Dermis blood vessel endothelial cell (primary cell): Measurements from ENCODE around the gene BAZ1B. TPM values are rescaled to one million over a fixed set of nuclear protein-coding genes. Genes with fewer than 3 reads are reported as not detected.
"Not testable (repeated sequence)": the region's sequence is repeated elsewhere in the genome, so short reads cannot be mapped to it uniquely, and the experiment has no call there.

Experiments
- DNase-seq: peaks from one replicate; pipeline ENCODE4 v3.0.0; 2010
- total RNA-seq: library from RNA; depleted of rRNA; stranded (reverse); fragments of >200 nt; gene quantifications from 2 replicates; pipeline ENCODE4 v1.2.3, GENCODE V29; 2014

The BAZ1B gene
- total RNA-seq, 1 donor from 2014 or later, result 55.1 TPM

DNA sequence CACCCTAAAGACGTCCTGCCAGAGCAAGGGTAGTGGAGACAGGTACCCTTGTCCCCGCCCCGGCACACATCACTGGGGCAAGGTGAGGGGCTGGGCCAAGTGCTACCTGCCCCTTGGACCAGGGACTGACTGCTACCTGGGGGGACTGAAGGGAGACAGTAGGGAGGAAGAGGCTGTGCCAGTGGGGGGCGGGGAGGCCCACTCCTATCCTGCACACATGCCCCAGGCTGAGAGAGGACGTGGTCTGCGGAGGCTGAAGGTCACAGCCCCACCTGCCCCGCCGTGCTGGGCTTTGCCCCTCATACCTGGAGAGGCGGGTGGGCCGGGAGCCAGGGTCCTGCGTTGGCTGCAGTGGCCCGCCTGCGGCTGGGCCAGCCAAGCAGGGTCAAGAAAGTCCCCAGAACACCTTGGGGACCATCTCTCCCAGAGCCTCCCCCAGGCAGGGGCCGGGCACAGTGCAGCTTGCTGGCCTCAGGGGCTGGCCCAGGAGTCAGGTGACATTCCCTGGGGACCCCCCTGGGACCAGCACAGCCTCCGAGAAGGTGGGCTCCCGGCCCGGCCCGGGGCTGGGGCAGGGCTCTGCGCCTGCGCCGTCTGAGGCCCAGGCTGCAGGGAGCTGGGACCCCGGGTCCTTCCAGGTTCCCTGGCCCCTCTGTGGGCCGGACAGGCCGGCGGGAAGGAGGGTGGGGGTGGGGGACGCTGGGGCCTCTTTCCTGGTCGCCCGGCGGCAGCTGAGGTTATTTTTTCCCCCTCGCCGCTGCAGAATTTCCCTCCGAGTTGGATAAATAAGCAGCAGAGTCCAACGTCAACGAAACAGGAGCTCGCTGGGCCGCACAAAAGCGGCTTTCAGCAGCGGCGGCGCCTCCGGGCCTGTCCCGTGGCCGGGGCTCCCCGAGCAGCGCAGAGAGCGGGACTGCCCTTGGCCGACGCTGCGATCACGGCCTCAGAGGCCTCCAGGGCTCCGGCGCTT, 98.3 kb downstream of the BAZ1B start:
- DNase-seq, result peak; percentile 30

DNA sequence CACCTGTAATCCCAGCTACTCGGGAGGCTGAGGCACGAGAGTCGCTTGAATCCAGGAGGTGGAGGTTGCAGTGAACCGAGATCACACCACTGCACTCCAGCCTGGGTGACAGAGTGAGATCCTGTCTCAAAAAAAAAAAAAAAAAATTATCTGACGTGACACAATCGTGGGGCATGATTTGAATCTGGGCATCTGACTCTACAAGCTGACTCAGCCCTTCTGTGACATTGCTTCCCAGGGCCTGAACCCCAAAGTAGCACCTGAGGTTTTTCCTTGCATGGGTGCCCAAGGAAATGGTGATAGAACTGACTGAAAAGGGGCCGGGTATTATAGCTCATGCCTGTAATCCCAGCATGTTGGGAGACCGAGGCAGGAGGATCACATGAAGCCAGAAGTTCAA, 101.5 kb downstream of the BAZ1B start:
- DNase-seq, result not testable (repeated sequence)

DNA sequence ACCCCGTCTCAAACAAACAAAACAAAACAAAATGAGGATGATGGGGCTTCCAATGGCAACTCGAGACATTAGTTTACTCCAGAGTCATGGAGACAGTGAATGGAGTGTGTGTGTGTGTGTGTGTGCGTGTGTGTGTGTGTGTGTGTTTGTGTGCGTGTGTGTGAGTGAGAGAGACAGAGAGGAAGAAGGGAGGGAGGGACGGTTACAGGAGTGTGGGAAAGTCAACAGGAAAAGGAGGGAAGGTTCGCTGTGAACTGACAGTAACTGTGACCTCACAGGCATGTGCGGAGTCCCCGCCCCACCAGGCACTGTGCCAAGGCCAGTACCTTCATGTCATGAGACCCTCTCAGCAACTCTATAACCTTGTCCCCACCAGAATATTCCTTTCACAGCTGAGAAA, 102.1 kb downstream of the BAZ1B start:
- DNase-seq, result peak; percentile 67

DNA sequence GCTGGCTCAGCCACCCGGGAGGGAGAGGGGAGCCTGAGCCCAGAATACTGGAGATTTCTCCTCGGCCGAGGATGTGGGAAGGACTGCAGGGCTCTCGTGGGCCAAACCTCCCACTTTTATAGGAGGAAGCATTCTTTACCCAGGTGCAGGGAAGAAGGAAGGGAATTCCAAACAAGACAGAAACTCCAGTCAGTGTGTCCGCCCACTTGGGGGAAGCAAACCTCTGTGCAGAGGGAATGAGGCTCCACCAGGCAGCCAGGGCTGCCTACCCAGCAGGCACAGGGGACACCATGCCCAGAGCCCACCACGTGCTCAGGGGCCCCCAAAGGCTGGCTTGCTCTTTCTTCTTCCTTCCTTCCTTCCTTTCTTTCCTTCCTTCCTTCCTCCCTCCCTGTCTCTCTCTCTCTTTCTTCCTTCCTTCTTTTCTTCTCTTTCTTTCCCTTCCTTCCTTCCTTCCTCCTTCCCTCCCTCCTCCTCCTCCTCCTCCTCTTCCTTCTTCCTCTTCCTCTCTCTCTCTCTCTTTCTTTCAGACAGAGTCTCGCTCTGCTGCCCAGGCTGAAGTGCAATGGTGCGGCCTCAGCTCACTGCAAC, 103.9 kb downstream of the BAZ1B start:
- DNase-seq, result no peak

DNA sequence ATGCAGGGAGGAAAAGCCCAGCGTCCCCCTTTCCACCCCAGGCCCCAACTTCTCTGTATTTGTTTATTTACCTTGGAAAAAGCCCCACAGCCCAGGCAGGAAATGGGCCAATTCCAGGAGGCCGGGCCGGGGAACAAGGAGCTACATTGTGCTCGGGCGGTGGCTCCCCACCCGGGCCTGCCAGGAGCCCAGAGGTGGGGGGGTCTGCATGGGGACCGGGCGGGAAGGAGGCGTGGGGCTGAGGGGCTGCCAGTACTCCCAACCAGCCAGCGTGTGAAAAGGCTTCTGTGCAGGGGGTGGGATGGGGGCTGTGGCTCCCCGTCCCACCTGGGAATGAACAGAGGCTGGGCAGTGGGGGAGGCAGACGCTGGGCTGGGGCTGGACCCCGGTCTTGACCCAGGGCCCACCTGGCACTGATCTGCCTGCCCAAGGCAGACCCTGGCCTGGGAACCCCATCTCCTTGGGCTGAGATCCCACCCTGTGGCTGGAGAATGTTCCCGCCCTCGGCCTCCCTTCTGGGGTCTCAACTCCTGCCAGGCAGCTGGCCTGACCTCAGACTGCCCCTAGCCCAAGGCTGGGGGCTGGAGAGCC, 111.5 kb downstream of the BAZ1B start:
- DNase-seq, result peak; percentile 48

DNA sequence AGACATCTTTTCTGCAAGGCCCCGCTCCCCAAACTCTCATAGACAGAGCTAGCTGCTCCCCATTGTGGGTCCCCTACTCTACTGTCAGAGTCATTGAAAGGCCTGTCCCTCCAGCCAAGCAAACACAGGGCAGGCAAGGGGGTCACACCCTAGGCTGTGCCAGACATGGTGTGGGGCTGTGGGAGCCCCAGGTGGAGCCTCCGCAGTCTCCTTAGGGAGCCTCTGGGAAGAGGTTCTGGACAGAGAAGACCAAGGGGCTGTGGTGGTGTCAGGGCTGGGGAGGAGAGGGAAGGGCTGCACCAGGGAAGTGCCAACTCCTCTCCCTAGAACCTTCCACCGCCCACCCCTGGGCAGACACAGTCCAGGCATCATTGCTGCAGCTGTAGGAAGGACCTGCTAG, 117.2 kb downstream of the BAZ1B start:
- DNase-seq, result not testable (repeated sequence)

DNA sequence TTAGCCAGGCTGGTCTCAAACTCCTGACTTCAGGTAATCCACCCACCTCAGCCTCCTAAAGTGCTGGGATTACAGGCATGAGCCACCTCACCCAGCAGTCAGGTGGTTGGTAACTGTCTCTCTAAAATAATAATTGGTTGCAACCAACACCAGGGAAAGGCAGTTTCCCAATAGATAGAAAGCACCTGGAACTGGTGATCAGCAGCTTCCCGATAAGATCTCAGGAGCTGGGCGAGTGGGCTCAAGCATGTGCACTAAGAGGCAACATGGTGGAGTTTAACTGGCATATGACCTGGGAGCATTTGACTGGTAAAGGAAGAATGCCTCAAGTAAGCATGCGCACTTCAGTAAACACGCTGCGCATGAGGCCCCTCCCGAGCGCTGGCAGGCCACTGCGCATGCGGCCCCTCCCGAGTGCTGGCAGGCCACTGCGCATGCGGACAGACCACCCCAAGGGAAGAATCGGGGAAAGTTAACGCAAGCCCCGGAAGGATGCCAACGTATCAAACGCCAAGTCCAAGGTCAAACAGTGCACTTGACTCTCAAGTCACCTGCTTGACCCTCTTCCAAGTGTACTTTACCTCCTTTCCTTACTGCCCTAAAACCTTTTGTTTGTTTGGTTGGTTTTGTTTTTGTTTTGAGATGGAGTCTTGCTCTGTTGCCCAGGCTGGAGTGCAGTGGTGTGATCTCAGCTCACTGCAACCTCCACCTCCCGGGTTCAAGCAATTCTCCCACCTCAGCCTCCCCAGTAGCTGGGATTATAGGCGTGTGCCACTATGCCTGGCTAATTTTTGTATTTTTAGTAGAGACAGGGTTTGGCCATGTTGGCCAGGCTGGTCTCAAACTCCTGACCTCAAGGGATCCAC, 122.7 kb downstream of the BAZ1B start:
- DNase-seq, result peak; percentile 85

DNA sequence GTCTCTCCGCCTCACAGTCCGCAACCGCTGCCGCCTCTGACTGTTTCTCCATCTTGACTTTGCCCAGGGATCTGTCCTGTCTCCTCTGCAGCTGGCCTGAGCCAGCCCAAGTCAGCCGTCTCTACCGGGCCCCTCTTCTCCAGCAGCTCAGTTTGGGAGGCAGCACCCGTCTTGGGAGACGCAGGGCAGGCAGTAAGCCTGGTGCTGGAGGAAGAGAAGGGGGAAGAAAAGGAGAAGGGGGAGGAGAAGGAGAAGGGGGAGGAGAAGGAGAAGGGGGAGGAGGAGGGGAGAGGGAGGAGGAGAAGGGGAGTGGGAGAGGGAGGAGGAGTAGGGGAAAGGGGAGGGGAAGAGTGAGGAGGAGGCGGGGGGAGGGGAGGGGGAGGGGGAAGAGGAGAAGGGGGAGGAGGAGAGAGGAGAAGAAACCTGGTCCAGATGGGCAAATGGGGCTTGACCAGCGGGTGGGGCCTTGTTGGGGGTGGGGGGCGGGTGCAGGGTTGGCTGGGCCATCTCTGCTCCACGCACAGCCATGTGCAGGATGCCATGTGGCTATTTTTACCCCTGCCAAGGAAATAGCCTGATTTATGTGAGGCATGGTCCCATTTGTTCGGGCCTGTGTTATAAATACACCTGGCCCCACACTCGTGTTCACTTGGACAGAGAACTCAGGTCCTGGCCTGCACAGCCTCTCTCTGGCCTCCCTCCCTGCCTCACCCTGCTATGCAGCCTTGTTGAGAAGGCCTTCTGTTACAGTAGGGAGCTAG, 124.4 kb downstream of the BAZ1B start:
- no peak for DNase-seq

DNA sequence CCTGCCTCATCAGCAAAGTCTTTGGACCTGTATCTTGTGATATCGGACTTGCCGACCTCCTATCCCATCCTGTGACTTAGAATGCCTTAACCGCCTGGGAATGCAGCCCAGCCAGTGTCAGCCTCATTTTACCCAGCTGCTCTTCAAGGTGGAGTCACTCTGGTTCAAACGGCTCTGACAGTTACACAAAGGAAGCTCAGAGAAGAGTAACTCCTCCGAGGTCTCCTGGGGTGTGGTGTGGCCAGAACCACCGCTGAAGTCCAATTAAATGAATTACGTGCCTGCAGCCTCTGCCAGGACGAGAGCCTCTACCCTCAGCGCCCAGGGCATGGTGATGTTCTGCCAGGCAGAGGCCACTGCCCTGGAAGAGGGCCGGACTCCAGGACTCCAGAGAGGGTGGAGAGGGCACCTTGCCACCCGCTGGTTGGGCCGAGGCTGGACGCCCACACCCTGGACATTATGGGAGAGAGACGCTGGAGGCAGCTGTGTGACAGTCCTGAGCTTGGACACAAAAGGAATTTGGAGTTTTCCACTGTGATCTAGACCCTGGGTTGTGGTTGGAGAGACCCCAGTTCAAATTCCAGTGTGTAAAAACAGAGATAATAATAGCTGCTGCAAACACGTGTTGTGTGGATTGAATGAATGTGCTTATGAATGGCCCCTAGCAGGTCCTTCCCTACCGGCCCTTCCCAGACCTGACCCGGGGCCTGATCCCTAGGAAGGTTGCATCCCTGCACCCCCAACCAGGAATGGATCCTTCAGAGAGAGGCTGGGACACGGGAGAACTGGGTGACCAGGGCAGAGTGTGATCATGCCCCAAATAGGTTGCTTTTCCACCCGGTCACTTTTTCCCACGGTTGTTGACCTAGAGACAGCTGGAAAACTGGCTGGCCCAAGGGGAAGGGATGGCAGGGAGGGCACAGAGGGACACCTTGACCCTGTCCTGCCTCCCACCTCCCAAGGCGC, 126.3 kb downstream of the BAZ1B start:
- no peak for DNase-seq

DNA sequence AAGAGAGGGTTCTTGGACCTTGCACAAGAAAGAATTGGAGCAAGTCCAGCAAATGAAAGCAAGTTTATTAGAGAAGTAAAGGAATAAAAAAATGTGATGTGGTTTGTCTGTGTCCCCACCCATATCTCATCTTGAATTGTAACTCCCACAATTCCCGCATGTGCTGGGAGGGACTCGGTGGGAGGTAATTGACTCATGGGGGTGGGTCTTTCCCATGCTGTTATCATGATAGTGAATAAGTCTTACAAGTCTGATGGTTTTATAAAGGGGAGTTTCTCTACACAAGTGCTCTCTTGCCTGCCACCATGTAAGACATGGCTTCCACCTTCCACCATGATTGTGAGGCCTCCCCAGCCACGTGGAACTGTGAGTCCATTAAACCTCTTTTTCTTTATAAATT, 127.7 kb downstream of the BAZ1B start:
- DNase-seq, result no peak

DNA sequence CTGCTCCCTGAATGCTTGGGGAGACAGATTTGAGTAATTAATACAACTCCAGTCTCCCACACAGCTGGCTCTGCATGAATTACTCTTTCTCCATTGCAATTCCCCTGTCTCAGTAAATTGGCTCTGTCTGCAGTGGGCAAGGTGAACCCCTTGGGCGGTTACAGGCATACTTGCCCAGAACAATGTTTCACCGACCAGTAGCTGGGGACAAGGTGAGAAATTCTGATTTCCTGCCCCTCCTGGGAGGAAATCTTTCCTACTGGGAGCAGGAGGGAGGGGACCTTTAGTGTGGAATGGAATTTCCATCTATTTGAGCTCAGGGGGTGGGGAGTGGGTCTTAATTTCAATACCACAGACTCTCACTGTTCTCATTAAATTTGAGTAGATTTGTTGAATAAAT, 130.7 kb downstream of the BAZ1B start:
- DNase-seq, result no peak

Other genes with a start within 250 kb of the BAZ1B start
- gene NSUN5, start 213.5 kb downstream of the BAZ1B start, total RNA-seq, result 3.7 and 6.1 TPM in 2 replicates
- gene TRIM50, start 194.2 kb downstream of the BAZ1B start, total RNA-seq, result under 0.01 TPM in 1 of 2 replicates, not detected in the other
- gene FKBP6, start 194.1 kb downstream of the BAZ1B start, total RNA-seq, result not detected in 2 replicates
- gene FZD9, start 88.5 kb downstream of the BAZ1B start, total RNA-seq, result 4.4 and 6.5 TPM in 2 replicates
- gene BCL7B, start 35.4 kb upstream of the BAZ1B start, total RNA-seq, result 18.5 and 32.2 TPM in 2 replicates
- 55.0 and 68.1 TPM in 2 replicates for gene TBL2, start 56.3 kb upstream of the BAZ1B start, total RNA-seq
- not detected in 2 replicates for gene MLXIPL, start 102.2 kb upstream of the BAZ1B start, total RNA-seq
- gene VPS37D, start 145.5 kb upstream of the BAZ1B start, total RNA-seq, result 2.5 and 5.4 TPM in 2 replicates
- gene DNAJC30, start 161.2 kb upstream of the BAZ1B start, total RNA-seq, result 0.85 and 1.3 TPM in 2 replicates
- 27.0 and 31.5 TPM in 2 replicates for gene BUD23, start 161.3 kb upstream of the BAZ1B start, total RNA-seq
- gene STX1A, start 197.4 kb upstream of the BAZ1B start, total RNA-seq, result 10.7 and 11.4 TPM in 2 replicates
- gene ABHD11, start 216.5 kb upstream of the BAZ1B start, total RNA-seq, result 6.1 and 7.1 TPM in 2 replicates
- gene CLDN3, start 248.0 kb upstream of the BAZ1B start, total RNA-seq, result 1.4 and 1.5 TPM in 2 replicates